Loucy (cell line): ENCODE data around the gene UTF1.

Experiments
- EZH2phosphoT487 ChIP-seq: fragments of 200-600 bp; IDR thresholded peaks from 2 replicates; pipeline ENCODE4 v1.6.1; 2018; ENCODE audit warnings: antibody characterized with exemption, mild to moderate bottlenecking, moderate library complexity, borderline replicate concordance
- TF ChIP-seq, protein P1 (sequence below): fragments of 200-600 bp; sonication (generic); conservative IDR thresholded peaks from 2 replicates; pipeline ENCODE4 v1.5.1; 2014; ENCODE audit warnings: mild to moderate bottlenecking, antibody characterized with exemption, low read length

GRCh38 chr10:133262696-133263095 lies 32.7 kb downstream of the UTF1 start:
- TF ChIP-seq EZH2phosphoT487, result no peak
- TF ChIP-seq, protein P1, sequence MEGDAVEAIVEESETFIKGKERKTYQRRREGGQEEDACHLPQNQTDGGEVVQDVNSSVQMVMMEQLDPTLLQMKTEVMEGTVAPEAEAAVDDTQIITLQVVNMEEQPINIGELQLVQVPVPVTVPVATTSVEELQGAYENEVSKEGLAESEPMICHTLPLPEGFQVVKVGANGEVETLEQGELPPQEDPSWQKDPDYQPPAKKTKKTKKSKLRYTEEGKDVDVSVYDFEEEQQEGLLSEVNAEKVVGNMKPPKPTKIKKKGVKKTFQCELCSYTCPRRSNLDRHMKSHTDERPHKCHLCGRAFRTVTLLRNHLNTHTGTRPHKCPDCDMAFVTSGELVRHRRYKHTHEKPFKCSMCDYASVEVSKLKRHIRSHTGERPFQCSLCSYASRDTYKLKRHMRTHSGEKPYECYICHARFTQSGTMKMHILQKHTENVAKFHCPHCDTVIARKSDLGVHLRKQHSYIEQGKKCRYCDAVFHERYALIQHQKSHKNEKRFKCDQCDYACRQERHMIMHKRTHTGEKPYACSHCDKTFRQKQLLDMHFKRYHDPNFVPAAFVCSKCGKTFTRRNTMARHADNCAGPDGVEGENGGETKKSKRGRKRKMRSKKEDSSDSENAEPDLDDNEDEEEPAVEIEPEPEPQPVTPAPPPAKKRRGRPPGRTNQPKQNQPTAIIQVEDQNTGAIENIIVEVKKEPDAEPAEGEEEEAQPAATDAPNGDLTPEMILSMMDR, result no peak
